GM21723 (cell line): ENCODE data around the gene PDGFD.
A peak's percentile ranks its signal among the peaks of the same experiment; 100 is the strongest.

Experiments used
- ATAC-seq: cut with Tn5 transposase; IDR thresholded peaks from one replicate; pipeline ENCODE4 v1.9.1; 2021; ENCODE audit warnings: mild to moderate bottlenecking, moderate library complexity; ENCODE audit not compliant: unreplicated experiment

Gene PDGFD

GRCh38 chr11:103963648-103964047 lies 200.3 kb downstream of the PDGFD start:
- ATAC-seq, result no peak

- ATAC-seq, result no peak
These were observed 202.9 kb downstream of the PDGFD start for GRCh38 chr11:103961010-103961409.

GRCh38 chr11:103960108-103960507 lies 203.8 kb downstream of the PDGFD start:
- no peak for ATAC-seq

GRCh38 chr11:103959279-103959942 lies 204.5 kb downstream of the PDGFD start:
- peak; percentile 98 for ATAC-seq

GRCh38 chr11:103958475-103959215 lies 205.3 kb downstream of the PDGFD start:
- peak; percentile 68 for ATAC-seq

- ATAC-seq, result no peak
These were observed 210.0 kb downstream of the PDGFD start for GRCh38 chr11:103953797-103954486.

- no peak for ATAC-seq
These were observed 214.2 kb downstream of the PDGFD start for GRCh38 chr11:103949781-103950180.

- ATAC-seq, result no peak
These were observed 215.7 kb downstream of the PDGFD start for GRCh38 chr11:103948187-103948763.

GRCh38 chr11:103947546-103947919 lies 216.4 kb downstream of the PDGFD start:
- no peak for ATAC-seq

GRCh38 chr11:103946793-103947545 lies 217.0 kb downstream of the PDGFD start:
- no peak for ATAC-seq

- ATAC-seq, result no peak
These were observed 219.6 kb downstream of the PDGFD start for GRCh38 chr11:103944251-103944940.

GRCh38 chr11:103942646-103943045 lies 221.3 kb downstream of the PDGFD start:
- no peak for ATAC-seq

GRCh38 chr11:103940551-103940950 lies 223.4 kb downstream of the PDGFD start:
- ATAC-seq, result no peak

GRCh38 chr11:103939694-103940093 lies 224.3 kb downstream of the PDGFD start:
- no peak for ATAC-seq

GRCh38 chr11:103936059-103936458 lies 227.9 kb downstream of the PDGFD start:
- no peak for ATAC-seq

GRCh38 chr11:103935219-103935618 lies 228.7 kb downstream of the PDGFD start:
- no peak for ATAC-seq

- ATAC-seq, result peak; percentile 95
These were observed 234.6 kb downstream of the PDGFD start for GRCh38 chr11:103929170-103929903.

- peak; percentile 2 for ATAC-seq
These were observed 235.2 kb downstream of the PDGFD start for GRCh38 chr11:103928802-103929161.

- ATAC-seq, result no peak
These were observed 235.7 kb downstream of the PDGFD start for GRCh38 chr11:103928040-103928801.
